Liver (tissue), 3 donors: ENCODE data around the gene RARB.

ENCODE experiments used
- EGR1 ChIP-seq, 2 donors: IDR thresholded peaks; 2 replicates each; pipeline ENCODE4 v1.6.1; 2016 to 2018; ENCODE audit warnings: antibody characterized with exemption in 2 of 2, low read depth in 2 of 2
- RAD21 ChIP-seq, 2 donors: IDR thresholded peaks; 2 replicates each; pipeline ENCODE4 v1.6.1; 2016; ENCODE audit warnings: antibody characterized with exemption in 2 of 2, mild to moderate bottlenecking in 2 of 2
- SP1 ChIP-seq: IDR thresholded peaks from 2 replicates; pipeline ENCODE4 v1.6.1; 2018; ENCODE audit warnings: antibody characterized with exemption, mild to moderate bottlenecking
- TAF1 ChIP-seq: conservative IDR thresholded peaks from 2 replicates; pipeline ENCODE4 v1.6.1; 2016; ENCODE audit warnings: antibody characterized with exemption, mild to moderate bottlenecking
- TF ChIP-seq, protein P1 (sequence below): fragments of 150-350 bp; IDR thresholded peaks from 2 replicates; pipeline ENCODE4 v1.5.1; 2017; ENCODE audit warnings: improper control_type of control experiment, low read depth, low read length; ENCODE audit not compliant: missing input control
- TF ChIP-seq, protein P2 (sequence below): IDR thresholded peaks from 2 replicates; pipeline ENCODE4 v1.6.1; 2016; ENCODE audit warnings: antibody characterized with exemption
- TF ChIP-seq, protein P3 (sequence below): IDR thresholded peaks from 2 replicates; pipeline ENCODE4 v1.6.1; 2016; ENCODE audit warnings: antibody characterized with exemption
- donor health status: healthy.
- donor health status: healthy.

DNA sequence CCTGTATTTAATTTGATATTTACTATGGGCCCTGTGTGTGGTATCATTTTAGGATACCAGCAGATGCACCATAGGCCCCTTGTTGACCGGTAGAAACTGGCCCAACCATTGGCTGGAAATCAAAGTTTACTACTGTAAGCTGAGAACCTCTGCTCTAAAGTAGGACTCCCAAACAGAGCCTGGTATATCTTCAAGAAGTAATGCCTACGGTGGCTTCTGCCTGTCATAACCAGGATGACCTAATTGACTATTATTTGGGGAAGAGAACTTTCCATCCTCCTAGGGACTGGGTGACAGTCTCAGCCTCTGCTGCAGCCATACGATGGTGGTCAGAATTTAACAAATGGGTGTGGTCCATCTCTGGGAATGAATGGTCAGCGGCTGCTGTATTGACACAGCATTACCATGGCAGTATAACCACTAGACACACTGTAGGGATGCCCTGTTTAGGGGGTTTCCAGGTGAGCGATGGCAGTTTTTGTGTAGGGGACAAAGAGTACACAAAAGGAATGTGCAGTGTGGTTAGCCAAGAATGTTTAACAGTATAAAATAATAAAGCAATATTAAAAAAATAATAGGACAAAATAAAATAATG, 37.3 kb downstream of the RARB start:
- TF ChIP-seq, protein P1, sequence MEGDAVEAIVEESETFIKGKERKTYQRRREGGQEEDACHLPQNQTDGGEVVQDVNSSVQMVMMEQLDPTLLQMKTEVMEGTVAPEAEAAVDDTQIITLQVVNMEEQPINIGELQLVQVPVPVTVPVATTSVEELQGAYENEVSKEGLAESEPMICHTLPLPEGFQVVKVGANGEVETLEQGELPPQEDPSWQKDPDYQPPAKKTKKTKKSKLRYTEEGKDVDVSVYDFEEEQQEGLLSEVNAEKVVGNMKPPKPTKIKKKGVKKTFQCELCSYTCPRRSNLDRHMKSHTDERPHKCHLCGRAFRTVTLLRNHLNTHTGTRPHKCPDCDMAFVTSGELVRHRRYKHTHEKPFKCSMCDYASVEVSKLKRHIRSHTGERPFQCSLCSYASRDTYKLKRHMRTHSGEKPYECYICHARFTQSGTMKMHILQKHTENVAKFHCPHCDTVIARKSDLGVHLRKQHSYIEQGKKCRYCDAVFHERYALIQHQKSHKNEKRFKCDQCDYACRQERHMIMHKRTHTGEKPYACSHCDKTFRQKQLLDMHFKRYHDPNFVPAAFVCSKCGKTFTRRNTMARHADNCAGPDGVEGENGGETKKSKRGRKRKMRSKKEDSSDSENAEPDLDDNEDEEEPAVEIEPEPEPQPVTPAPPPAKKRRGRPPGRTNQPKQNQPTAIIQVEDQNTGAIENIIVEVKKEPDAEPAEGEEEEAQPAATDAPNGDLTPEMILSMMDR, result no peak
- TF ChIP-seq, protein P2, sequence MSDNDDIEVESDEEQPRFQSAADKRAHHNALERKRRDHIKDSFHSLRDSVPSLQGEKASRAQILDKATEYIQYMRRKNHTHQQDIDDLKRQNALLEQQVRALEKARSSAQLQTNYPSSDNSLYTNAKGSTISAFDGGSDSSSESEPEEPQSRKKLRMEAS, result no peak
- TF ChIP-seq EGR1 (IDR thresholded peaks at IDR 0.05; ENCODE audit: low read depth in 2 of 2), result no peak
- TF ChIP-seq, protein P3, sequence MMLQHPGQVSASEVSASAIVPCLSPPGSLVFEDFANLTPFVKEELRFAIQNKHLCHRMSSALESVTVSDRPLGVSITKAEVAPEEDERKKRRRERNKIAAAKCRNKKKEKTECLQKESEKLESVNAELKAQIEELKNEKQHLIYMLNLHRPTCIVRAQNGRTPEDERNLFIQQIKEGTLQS, result no peak
- TF ChIP-seq SP1, result no peak
- TF ChIP-seq RAD21 (IDR thresholded peaks at IDR 0.05), result no peak
- no peak for TF ChIP-seq TAF1
